ENCODE results near the gene TMEM272. TPM values are rescaled to one million over a fixed set of nuclear protein-coding genes. Genes with fewer than 3 reads are reported as not detected.
A peak's percentile ranks its signal among the peaks of the same experiment; 100 is the strongest.

The TMEM272 gene
- total RNA-seq, 1 donor from 2014 or later: not detected

- H3K4me1 Mint-ChIP-seq (ENCODE audit: unreplicated experiment): peaks cover 7% of the 10 kb centered on the region
- TF ChIP-seq CTCF (IDR thresholded peaks at IDR 0.05): no peak
- no peaks in the 10 kb centered on the region for H3K9me3 Mint-ChIP-seq (ENCODE audit: unreplicated experiment)
- peaks cover 13% of the 10 kb centered on the region for H3K27me3 Mint-ChIP-seq (ENCODE audit: unreplicated experiment)
- H3K4me3 Mint-ChIP-seq (ENCODE audit: unreplicated experiment): no peak overlapping the region
- DNase-seq (ENCODE audit: extremely low spot score, unreplicated experiment): no peak
- H3K36me3 Mint-ChIP-seq (ENCODE audit: unreplicated experiment): no peaks in the 10 kb centered on the region
- no peak overlapping the region for H3K27ac Mint-ChIP-seq (ENCODE audit: unreplicated experiment)
Measured at GRCh38 chr13:51838240-51838846, 6.6 kb downstream of the TMEM272 start.

GRCh38 chr13:51837016-51837415 lies 8.0 kb downstream of the TMEM272 start:
- Mint-ChIP-seq H3K27me3 (ENCODE audit: unreplicated experiment) (peaks cover 19% of the 10 kb centered on the region), H3K36me3 (ENCODE audit: unreplicated experiment) (no peaks in the 10 kb centered on the region), H3K4me3 (ENCODE audit: unreplicated experiment) (no peak overlapping the region), H3K4me1 (ENCODE audit: unreplicated experiment) (peaks cover 7% of the 10 kb centered on the region), H3K9me3 (ENCODE audit: unreplicated experiment) (no peaks in the 10 kb centered on the region), H3K27ac (ENCODE audit: unreplicated experiment) (no peak overlapping the region)
- TF ChIP-seq CTCF (IDR thresholded peaks at IDR 0.05): no peak
- DNase-seq (ENCODE audit: extremely low spot score, unreplicated experiment): no peak

- Mint-ChIP-seq H3K27ac (ENCODE audit: unreplicated experiment) (no peak overlapping the region), H3K36me3 (ENCODE audit: unreplicated experiment) (no peaks in the 10 kb centered on the region), H3K9me3 (ENCODE audit: unreplicated experiment) (no peaks in the 10 kb centered on the region), H3K4me3 (ENCODE audit: unreplicated experiment) (no peak overlapping the region), H3K27me3 (ENCODE audit: unreplicated experiment) (peaks cover 16% of the 10 kb centered on the region), H3K4me1 (ENCODE audit: unreplicated experiment) (peaks cover 7% of the 10 kb centered on the region)
- peak; percentile 63 for DNase-seq (ENCODE audit: extremely low spot score, unreplicated experiment)
- no peak for TF ChIP-seq CTCF (IDR thresholded peaks at IDR 0.05)
Measured at GRCh38 chr13:51834581-51835171, 10.3 kb downstream of the TMEM272 start.

GRCh38 chr13:51833980-51834379 lies 11.0 kb downstream of the TMEM272 start:
- no peaks in the 10 kb centered on the region for H3K36me3 Mint-ChIP-seq (ENCODE audit: unreplicated experiment)
- H3K27me3 Mint-ChIP-seq (ENCODE audit: unreplicated experiment): peaks cover 21% of the 10 kb centered on the region
- peak; percentile 68 for DNase-seq (ENCODE audit: extremely low spot score, unreplicated experiment)
- no peak overlapping the region for H3K4me3 Mint-ChIP-seq (ENCODE audit: unreplicated experiment)
- H3K4me1 Mint-ChIP-seq (ENCODE audit: unreplicated experiment): peaks cover 7% of the 10 kb centered on the region
- TF ChIP-seq CTCF (IDR thresholded peaks at IDR 0.05): no peak
- no peaks in the 10 kb centered on the region for H3K9me3 Mint-ChIP-seq (ENCODE audit: unreplicated experiment)
- no peak overlapping the region for H3K27ac Mint-ChIP-seq (ENCODE audit: unreplicated experiment)

GRCh38 chr13:51832471-51833152 lies 12.4 kb downstream of the TMEM272 start:
- Mint-ChIP-seq H3K9me3 (ENCODE audit: unreplicated experiment) (no peaks in the 10 kb centered on the region), H3K36me3 (ENCODE audit: unreplicated experiment) (no peaks in the 10 kb centered on the region), H3K27ac (ENCODE audit: unreplicated experiment) (no peak overlapping the region), H3K4me3 (ENCODE audit: unreplicated experiment) (no peak overlapping the region), H3K4me1 (ENCODE audit: unreplicated experiment) (no peaks in the 10 kb centered on the region), H3K27me3 (ENCODE audit: unreplicated experiment) (peaks cover 32% of the 10 kb centered on the region)
- DNase-seq (ENCODE audit: extremely low spot score, unreplicated experiment): peak; percentile 40
- TF ChIP-seq CTCF (IDR thresholded peaks at IDR 0.05): peak; percentile 44
